A172 (cell line): ENCODE measurements around the gene HSPA13. TPM values are rescaled to one million over a fixed set of nuclear protein-coding genes. Genes with fewer than 3 reads are reported as not detected.

Experiments
- total RNA-seq: library from RNA; depleted of rRNA; stranded (reverse); fragments of >200 nt; shearing (Covaris generic); gene quantifications from 2 replicates; pipeline ENCODE4 v1.2.3, GENCODE V29; 2014; rRNA removed

HSPA13 gene
- total RNA-seq, 1 experiment from 2014 or later = 134 TPM

Other genes with a start within 250 kb of the HSPA13 start
- not detected in 2 replicates for gene LIPI, start 172.2 kb downstream of the HSPA13 start, total RNA-seq
- gene RBM11, start 167.0 kb downstream of the HSPA13 start, total RNA-seq = not detected in 2 replicates
- gene SAMSN1, start 163.2 kb upstream of the HSPA13 start, total RNA-seq = not detected in 2 replicates